Head of caudate nucleus (tissue), 42 donors: Measurements from ENCODE around the gene MCCD1.

ENCODE experiments used
- DNase-seq, 42 donors: peaks; one replicate each; pipeline versions ENCODE4 v3.0.0 to v3.0.0-alpha.2; 2020 to 2021; ENCODE audit warnings: mixed read lengths in 7 of 42
- intact Hi-C: fragments of 100-400 bp; cut with DNase I; formaldehyde crosslinking; loops from one replicate; pipeline ENCODE4 v1.15.0; 2022

Gene MCCD1

DNA sequence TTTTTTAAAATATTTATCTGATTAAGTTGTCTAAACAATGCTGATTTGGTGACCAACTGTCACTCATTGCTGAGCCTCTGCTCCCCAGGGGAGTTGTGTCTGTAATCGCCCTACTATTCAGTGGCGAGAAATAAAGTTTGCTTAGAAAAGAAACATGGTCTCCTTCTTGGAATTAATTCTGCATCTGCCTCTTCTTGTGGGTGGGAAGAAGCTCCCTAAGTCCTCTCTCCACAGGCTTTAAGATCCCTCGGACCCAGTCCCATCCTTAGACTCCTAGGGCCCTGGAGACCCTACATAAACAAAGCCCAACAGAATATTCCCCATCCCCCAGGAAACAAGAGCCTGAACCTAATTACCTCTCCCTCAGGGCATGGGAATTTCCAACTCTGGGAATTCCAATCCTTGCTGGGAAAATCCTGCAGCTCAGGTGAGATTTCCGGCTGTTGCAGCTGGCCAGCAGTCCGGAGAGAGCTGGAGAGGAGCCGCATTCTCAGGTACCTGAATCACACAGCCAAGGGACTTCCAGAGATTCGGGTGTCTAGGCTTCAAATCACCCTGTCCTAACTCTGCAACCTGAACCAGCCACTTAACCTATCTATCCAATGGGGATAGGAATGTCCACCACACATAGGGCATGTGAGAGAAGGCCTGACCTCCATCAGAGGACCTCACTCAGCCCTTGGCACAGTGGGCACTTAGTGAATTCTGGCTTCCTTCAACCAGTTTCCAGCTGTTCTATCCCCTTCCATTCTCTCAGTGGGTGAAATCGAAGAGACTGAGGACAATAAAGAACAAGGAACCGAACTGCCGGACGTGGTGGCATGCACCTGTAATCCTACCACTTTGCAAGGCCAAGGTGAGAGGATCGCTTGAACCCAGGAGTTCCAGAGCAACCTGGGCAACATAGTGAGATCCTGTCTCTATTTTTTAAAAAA is 49.7 kb downstream of the MCCD1 start:
- intact Hi-C loops = no loop called here
- no peak for DNase-seq

DNA sequence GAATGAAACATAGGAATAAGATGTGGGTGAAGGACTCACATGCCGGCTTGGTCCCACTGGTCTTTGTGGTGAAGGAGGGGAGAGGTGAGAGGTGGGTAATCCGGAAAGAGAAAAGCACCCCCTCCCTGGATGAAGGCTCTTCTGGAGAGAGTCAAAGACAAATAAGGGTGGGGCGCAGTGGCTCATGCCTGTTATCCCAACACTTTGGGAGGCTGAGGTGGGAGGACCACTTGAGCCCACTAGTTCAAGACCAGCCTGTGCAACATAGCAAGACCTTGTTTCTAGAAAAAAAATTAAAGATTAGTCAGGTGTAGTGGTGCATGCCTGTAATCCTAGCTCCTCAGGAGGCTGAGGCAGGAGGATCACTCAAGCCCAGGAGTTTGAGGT is 50.4 kb downstream of the MCCD1 start:
- no peak for DNase-seq
- intact Hi-C loops = no loop called here
